HG03432 (cell line): Measurements from ENCODE around the gene NMS.
"Not testable (repeated sequence)": the region's sequence is repeated elsewhere in the genome, so short reads cannot be mapped to it uniquely, and the experiment has no call there.

Experiments
- ATAC-seq: cut with Tn5 transposase; IDR thresholded peaks from one replicate; pipeline ENCODE4 v1.9.1; 2021; ENCODE audit warnings: mild to moderate bottlenecking, moderate library complexity; ENCODE audit not compliant: unreplicated experiment

NMS gene, protein sequence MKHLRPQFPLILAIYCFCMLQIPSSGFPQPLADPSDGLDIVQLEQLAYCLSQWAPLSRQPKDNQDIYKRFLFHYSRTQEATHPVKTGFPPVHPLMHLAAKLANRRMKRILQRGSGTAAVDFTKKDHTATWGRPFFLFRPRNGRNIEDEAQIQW

DNA sequence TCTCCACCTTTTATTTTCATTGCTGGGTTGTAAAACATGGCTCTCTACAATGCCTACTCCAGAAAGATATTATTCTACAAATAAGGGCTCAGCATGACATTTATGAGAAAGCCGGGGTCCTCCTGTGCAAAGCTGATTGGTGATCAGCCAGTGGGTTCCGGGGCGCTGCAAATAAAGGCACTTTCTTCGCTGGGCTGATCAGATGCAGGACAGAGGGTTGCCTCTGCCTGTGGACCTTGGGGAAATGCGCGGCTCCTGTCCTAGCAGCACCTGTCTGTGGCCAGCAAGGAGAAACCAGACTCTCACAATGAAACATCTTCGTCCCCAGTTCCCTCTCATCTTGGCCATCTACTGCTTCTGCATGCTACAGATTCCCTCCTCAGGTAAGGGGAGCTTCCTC, at the start of gene NMS:
NMS (plus strand) TSS at position 301 of the 400 bp plus-strand sequence; CDS start at position 308, 7 bp downstream.
- no peak for ATAC-seq

DNA sequence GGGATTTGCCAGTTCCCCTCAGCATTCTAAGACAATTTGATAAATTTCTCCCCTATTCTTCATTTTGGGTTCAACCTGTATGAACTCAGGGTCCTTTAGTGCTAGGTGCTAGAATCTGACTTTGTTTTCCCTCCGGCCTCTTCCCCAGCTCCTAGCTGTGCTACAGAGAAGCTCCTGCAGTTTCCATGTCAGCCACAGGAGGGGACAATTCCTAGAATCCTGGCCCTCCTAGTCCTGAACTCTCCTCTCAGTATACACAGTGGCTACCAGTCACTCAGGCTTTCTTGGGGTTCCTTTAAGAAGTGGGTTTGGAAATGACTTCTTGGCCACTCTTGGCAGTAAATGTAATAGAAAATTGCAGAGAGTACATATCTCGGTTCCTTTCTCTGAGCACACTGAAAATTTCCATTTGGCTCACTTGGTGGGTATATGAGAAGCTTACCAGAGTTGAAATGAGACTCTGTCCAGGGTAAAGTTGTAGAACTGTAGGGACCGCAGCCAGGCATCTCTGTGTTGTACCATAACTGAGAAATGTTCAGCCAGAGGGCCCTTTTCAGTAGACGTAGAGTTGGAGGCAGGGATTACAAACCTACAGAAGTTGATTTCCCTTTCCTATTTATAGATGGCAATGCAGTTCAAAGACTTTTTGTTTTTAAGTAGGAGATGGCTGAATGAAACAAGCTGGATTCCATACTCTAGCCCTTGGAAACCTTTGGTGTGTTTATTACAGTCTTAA, 47.8 kb upstream of the NMS start:
- no peak for ATAC-seq

DNA sequence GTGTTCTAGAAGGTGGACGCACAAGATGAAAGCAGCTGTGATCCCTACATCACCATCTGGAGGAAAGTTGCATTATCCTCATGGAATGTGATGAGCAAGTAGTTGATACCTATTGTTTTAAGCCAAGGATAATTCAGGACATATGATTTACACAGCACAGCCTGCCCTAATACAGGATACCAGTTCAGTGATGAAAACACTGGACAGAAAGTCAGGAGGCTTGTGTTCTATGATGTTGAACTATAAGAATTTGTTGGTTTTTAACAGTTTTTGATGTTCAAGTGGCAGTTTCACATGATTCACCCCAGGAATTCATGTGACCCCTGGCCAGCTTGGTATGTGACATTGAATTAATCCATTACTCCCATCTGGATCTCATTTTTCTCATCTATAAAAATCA, 46.7 kb upstream of the NMS start:
- no peak for ATAC-seq

DNA sequence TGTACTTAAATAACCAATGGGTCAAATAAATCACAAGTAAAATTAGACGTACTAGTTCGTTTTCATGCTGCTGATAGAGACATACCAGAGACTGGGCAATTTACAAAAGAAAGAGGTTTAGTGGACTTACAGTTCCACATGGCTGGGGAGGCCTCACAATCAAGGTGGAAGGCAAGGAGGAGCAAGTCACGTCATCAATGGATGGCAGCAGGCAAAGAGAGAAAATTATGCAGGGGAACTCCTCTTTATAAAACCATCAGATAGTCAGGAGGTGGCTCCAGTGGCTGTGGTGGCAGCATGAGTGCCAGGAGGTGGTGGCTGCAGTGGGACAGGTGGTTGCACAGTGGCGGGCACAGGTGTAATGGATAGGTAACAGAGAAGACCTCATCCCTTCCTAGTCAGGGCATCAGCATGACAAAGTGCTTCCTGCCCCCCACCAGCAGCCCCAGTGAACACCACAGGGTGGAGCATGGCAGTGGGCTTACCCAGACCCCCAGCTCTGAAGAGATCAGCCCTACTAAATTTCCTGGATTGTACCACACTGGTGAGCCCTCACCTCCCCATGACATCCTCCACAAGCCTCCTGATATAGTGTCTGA, 45.9 kb upstream of the NMS start:
- ATAC-seq: no peak

DNA sequence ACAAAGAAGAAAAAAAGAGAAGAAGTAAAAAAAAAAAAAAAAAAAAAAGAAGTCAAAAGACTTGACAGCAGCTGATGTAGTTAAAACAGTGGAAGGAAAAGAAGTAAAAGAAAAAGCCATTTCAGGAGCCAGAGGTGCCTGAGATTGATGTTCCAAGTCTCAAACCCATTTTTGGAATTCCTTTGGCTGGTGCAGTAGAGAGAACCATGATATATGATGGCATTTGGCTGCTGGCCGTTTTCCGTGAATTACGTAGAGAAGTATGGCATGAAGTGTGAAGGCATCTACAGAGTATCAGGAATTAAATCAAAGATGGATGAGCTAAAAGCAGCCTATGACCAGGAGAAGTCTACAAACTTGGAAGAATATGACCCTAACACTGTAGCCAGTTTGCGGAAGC, 45.2 kb upstream of the NMS start:
- ATAC-seq: no peak

DNA sequence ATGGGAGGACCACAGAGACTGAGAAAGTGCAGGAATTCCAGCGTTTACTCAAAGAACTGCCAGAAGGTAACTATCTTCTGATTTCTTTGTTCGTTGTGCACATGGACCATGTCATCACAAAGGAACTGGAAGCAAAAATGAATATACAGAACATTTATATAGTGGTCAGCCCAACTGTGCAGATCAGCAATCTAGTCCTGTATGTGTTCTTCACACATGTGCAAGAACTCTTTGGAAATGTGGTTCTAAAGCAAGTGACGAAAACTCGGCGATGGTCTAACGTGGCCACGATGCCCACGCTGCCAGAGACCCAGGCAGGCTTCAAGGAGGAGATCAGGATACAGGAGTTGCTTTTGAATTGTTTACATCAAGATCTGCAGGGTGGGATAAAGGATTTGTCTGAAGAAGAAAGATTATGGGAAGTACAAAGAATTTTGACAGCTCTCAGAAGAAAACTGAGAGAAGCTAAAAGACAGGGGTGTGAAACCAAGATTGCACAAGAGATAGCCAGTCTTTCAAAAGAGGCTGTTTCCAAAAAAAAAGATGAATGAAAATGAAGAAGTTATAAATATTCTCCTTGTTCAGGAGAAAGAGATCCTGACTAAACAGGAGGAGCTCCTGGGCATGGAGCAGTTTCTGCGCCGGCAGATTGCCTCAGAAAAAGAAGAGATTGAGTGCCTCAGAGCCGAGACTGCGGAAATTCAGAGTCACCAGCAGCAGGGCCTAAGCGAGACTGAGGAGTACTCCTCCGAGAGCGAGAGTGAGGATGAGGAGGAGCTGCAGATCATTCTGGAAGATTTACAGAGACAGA, 44.5 kb upstream of the NMS start:
- ATAC-seq: no peak

DNA sequence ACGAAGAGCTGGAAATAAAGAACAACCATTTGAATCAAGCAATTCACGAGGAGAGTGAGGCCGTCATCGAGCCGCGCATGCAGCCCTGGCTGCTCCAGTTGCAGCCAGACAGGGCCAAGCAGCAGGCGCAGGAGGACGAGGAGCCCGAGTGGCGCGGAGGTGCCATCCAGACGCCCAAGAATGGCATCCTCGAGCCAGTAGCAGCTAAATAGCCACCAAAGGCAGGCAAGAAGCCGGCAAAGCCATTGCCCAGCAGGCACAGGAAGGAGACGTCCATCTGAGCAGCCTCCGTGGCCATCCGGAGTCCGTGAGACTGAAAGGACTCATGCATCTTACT, 43.9 kb upstream of the NMS start:
- no peak for ATAC-seq

DNA sequence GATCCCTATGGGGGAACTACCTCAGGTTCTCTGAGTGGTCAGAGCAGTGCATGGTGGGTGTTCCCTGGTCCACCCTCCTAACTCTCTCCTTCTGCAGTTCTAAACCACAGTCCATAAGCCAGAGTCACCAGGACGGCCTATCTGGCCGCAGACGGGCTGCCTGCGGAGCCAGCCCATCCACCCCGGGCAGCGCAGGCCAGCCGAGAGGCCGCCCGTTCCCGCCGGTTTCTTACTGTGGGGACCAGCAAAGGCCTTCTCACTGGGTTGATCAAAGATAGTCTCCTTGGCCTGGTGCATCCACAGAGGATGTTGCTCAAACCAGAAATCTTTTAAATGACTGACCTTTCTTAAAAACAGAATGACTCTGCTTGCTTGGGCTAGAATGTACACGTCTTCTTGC, 43.2 kb upstream of the NMS start:
- no peak for ATAC-seq

DNA sequence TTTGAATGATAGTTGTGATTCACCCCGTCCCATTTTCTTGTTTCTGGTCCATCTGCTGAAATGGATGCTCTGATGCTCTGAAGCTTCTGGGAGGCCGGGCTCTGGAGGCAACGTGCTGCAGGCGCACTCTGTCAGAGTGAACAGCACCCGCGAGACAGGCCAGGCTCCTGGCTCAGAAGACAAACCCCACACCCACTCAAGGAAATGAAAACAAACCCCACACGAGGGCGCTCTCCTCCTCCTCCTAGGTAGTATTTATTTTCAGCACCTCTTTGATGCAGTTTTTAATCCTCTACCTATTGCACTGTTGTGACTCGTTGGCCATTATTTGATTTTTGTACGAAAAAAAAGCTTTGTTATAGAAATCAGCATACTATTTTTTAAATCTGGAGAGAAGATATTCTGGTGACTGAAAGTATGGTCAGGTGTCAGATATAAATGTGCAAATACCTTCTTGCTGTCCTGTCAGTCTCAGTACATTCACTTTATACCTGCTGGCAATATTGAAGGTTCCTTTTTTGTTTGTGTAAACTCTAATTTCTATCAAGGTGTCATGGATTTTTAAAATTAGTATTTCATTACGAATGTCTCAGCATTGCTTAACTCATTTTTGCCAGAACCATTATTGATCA, 42.5 kb upstream of the NMS start:
- ATAC-seq: peak; percentile 64

DNA sequence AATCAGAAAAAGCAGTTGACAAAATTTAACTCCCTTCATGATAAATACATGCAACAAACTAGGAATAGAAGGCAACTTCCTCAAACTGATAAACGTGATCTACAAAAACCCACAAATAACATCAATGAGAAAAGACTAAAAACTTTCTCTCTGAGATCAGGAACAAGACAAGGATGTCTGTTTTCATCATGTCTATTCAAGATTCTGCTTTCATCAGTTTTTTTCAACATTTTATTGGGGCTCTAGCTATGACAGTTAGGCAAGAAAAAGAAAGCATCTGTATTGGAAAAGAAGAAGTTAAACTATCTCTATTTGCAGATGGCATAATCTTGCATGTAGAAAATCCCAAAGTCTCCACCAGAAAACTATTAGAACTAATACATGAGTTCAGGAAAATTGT, 40.6 kb upstream of the NMS start:
- no peak for ATAC-seq

DNA sequence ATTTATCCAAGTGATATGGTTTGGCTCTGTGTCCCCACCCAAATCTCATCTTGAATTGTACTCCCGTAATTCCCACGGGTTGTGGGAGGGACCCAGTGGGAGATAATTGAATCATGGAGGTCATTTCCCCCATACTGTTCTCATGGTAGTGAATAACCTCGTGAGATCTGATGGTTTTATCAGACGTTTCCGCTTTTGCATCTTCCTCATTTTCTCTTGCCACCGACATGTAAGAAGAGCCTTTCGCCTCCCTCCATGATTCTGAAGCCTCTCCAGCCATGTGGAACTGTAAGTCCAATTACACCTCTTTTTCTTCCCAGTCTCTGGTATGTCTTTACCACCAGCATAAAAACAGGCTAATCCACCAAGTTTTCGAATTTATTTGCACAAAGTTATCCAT, 32.5 kb upstream of the NMS start:
- no peak for ATAC-seq

DNA sequence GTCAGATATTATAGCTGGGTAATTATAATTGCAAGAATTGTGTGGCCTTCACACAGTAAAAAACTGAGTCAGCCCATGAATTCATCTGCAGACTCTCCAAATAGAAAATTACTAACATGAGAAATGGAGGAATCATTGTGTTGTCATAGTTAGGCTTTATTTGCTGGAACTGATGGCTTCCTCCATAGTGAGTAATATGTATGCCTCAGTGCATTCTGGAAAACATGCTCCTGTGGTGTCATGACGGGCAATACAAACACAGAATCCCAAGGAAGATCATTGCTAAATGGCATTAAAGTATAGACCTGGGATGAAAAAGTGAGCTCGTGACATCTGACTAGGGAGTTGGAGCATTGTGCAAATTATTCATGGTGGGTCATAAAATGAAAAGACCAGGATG, 23.6 kb upstream of the NMS start:
- no peak for ATAC-seq

DNA sequence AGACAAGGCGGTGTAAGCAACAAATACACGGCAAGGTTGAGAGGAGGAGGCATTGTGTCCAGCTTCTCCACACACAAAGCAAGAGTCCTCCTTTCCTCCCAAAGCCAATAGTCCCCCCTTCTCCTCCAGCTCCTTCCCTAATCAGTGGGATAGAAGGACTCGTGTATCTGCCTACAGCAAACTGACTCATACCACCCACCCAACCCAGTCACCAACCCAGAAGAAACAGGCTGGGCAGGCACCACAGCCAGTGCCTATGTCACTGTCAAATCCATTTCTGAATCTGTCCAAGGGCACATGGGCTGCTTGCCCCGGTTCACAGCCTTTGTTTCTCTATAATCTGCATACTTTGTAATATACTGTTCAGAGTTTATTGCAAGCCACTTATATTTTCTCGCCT, 19.2 kb upstream of the NMS start:
- no peak for ATAC-seq

DNA sequence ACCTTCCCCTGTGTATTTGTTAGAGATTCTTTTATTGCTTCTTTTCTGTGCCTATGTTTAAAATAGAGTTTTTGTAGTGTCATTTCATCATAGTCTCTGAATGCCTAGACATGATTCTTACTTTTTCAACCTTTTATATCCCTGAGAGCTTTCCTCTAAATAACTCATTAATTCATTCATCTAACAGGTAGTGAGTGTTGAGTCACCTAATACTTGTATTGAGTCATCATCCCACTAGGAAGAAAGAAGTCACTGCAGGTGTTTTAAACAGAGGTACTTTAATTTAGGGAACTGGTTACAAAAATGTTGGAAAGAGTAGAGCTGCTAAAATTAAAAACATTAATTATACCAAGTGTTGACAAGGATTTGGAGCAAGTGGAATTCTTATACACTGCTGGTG, 18.5 kb upstream of the NMS start:
- ATAC-seq: no peak

DNA sequence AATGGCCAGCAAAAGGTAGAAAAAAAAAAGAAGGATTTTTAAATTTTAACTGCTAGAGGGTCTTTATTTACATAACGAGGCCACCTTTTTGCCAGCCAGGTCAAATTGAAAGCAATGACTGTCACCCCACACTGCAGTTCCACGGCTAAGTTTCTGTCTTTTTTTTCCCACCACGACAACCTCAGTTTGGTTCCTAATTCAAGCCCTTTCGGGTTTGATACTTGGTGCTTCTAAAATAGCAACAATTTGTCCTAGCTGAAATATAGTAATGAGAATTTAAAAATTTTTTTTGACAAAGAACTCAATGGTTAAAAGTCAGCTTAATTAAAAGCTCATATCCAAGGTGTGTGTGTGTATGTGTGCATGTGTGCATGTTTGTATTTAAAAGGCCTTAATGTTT, 16.4 kb upstream of the NMS start:
- ATAC-seq: no peak

DNA sequence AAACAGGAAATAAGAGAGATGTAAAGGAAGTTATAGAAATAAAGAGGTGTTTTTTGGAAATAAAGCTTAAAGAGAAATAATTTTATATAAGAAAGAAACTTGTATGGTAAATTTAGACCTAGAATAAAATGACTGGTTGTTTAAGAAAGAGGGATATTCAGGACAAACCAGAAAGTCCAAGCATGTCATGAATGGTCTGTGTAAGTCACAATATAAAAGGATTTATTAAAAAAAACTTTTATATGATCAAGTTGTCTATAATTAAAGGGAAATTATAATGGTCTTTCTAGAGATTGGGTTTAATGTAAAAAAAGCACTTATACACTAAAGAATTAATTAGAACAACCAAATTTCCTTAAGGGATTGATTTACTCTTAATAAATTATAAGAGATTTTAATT, 13.9 kb upstream of the NMS start:
- not testable (repeated sequence) for ATAC-seq

DNA sequence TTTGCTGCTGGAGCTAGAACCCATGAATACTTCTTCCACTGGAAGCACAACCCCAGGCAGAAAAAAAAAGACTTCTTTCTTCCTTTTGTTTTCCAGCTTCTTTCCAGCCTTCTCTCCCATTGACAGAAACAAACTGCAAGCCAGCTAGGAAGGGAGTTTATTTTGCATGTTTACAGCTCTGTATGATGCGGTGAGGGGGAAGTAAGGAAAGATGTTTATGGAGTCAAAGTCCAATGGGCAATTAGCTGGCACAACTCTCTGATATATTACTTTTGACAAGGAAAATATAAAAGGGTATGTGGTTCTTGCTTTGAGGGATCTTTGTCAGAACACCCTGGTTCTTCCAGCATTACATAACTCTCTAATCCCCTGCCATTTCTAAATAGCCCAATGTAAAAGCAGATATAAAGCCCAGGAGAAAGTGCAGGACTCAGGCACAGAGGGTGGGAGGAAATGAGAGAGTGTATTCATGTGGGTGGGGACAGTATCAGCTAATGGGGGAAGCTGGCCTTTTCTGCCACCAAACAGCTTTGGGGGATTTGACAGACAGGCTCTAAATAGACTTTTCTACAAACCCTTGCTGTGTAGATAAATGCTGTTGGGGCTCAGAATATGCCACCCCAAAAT, 9.3 kb upstream of the NMS start:
- ATAC-seq: no peak

DNA sequence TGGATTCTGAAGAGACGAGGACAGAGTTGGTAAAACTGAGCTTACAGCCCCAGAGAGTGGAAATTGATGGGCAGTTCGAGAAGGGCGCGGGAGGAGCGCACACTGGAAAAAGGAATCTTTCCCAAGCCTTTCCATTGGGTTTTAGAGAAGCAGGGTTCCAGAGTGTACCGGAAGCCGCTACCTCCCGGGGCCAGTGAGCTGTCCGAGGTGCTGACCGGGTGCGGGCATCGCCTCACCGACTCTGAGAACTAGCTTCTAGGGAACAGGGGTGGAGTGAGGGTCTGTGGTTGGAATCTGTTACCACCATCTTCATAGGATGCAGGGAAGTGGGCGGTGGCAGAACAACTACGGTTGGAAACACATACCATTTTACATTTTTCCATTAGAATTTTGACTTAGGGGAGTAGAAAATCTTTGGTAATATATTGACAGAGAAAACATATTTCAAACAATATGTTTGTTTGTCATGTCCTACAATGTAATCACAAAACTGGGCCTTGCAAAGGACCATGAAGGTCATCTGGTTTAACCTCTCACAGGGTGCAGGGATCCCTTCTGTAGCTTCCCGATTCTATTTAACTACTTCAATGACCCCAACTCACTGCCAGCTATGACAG, 724 bp downstream of the NMS start:
- ATAC-seq: no peak

DNA sequence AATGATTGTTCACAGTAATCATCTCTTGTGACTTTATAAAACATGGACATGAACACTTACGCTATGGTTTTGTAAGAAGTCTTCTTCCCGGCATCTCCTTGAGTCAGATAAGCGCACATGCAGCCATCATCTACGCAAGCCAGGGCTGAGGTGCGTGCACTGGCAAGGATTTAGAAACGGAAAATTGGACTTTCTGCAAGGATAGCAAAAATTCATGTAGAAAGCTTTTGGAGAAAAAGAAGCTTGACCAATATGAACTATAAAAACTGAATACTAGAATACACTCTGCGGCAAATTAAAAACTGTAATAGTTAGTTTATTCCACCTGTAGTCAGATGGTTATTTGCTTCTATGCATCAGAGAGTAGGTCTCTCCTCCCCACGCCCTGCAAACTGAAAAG, 6.3 kb downstream of the NMS start:
- ATAC-seq: no peak

DNA sequence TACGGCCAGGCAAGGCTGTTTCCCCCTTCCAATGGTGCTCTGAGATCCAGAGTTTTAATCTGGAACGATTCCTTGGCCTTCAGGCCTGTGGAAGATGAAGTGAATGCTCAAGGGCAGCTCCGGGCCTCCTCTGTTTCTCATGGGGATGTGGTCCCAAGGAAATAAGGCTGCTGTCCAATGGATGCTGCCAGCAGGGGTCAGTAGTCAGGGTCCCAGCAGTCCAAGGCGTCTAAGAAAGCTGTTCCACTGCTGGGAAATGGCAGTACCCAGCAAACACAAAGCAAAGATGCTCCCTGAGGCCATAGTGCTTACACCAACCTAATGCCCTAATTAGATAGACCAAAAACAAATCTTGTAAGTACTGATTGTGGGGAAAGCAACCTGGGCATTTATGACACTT, 12.5 kb downstream of the NMS start:
- no peak for ATAC-seq

DNA sequence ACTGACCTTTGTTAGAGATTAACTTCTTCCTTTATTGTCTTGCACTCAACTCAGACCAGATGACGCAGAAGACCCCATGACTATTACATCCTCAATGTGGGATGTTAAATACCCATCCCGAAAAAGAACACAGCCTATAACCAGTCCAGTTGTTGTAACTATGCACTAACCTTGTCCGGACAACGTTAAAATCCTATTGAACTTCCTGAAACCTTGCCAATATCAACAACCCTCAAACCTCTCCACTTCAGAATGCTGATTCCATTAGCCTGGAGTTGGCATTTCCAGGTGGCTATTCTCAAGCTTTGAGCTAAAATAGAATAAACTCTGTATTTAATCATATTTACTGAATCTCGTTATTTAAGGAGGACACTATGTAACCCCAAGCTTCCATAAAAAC, 13.6 kb downstream of the NMS start:
- ATAC-seq: no peak
